ENCODE measurements around the gene CIDEA.
"Not testable (repeated sequence)": the region's sequence is repeated elsewhere in the genome, so short reads cannot be mapped to it uniquely, and the experiment has no call there.

CIDEA gene

GRCh38 chr18:12254136-12254819 is at the start of gene CIDEA:
CIDEA (plus strand) TSS chr18:12254361; CDS start chr18:12254384, 23 bp downstream.
- Histone ChIP-seq H3K79me2 (ENCODE audit: low read length) (no peaks in the 10 kb centered on the region), H2AFZ (ENCODE audit: low read depth, low read length) (no peak within 1 kb of the TSS), H3K4me2 (ENCODE audit: low read length) (no peak within 1 kb of the TSS), H3K36me3 (replicated peaks; ENCODE audit: low read depth, low read length) (no peaks in the 10 kb centered on the region), H3K4me3 (ENCODE audit: low read length) (no peak within 1 kb of the TSS), H3K9ac (ENCODE audit: low read length) (no peak within 1 kb of the TSS), H3K27ac (ENCODE audit: low read length) (no peak within 1 kb of the TSS), H4K20me1 (ENCODE audit: insufficient read depth, low read length) (no peaks in the 10 kb centered on the region), H3K4me1 (ENCODE audit: low read length) (no peaks in the 10 kb centered on the region), H3K27me3 (ENCODE audit: low read depth, low read length) (peaks cover 2% of the 10 kb centered on the region; the same call in 1 of the 2 replicates), H3K9me3 (ENCODE audit: insufficient read depth, low read length) (no peaks in the 10 kb centered on the region)
- no peak for TF ChIP-seq EZH2phosphoT487 (IDR thresholded peaks at IDR 0.05; ENCODE audit: low read depth)
- TF ChIP-seq CTCF (IDR thresholded peaks at IDR 0.05; ENCODE audit: low read depth, low read length): no peak

- not testable (repeated sequence) for H3K27me3 ChIP-seq (ENCODE audit: low read depth, low read length); H3K4me3 ChIP-seq (ENCODE audit: low read length); H3K27ac ChIP-seq (ENCODE audit: low read length); H4K20me1 ChIP-seq (ENCODE audit: insufficient read depth, low read length); H3K9ac ChIP-seq (ENCODE audit: low read length); H3K9me3 ChIP-seq (ENCODE audit: insufficient read depth, low read length); H3K79me2 ChIP-seq (ENCODE audit: low read length); H3K36me3 ChIP-seq (replicated peaks; ENCODE audit: low read depth, low read length); H3K4me1 ChIP-seq (ENCODE audit: low read length); H3K4me2 ChIP-seq (ENCODE audit: low read length); H2AFZ ChIP-seq (ENCODE audit: low read depth, low read length)
These were observed 45.6 kb upstream of the CIDEA start for GRCh38 chr18:12208296-12209153.

- H4K20me1 ChIP-seq (ENCODE audit: insufficient read depth, low read length); H2AFZ ChIP-seq (ENCODE audit: low read depth, low read length); H3K36me3 ChIP-seq (replicated peaks; ENCODE audit: low read depth, low read length); H3K4me2 ChIP-seq (ENCODE audit: low read length); H3K4me1 ChIP-seq (ENCODE audit: low read length); H3K9ac ChIP-seq (ENCODE audit: low read length); H3K27me3 ChIP-seq (ENCODE audit: low read depth, low read length); H3K4me3 ChIP-seq (ENCODE audit: low read length); H3K9me3 ChIP-seq (ENCODE audit: insufficient read depth, low read length); H3K27ac ChIP-seq (ENCODE audit: low read length); H3K79me2 ChIP-seq (ENCODE audit: low read length): not testable (repeated sequence)
These were observed 41.9 kb upstream of the CIDEA start for GRCh38 chr18:12212308-12212707.

GRCh38 chr18:12214296-12215005 is 39.7 kb upstream of the CIDEA start:
- not testable (repeated sequence) for H3K27ac ChIP-seq (ENCODE audit: low read length); H3K4me3 ChIP-seq (ENCODE audit: low read length); H3K4me2 ChIP-seq (ENCODE audit: low read length); H3K9ac ChIP-seq (ENCODE audit: low read length); H3K27me3 ChIP-seq (ENCODE audit: low read depth, low read length); H3K36me3 ChIP-seq (replicated peaks; ENCODE audit: low read depth, low read length); H3K4me1 ChIP-seq (ENCODE audit: low read length); H3K79me2 ChIP-seq (ENCODE audit: low read length); H4K20me1 ChIP-seq (ENCODE audit: insufficient read depth, low read length); H2AFZ ChIP-seq (ENCODE audit: low read depth, low read length); H3K9me3 ChIP-seq (ENCODE audit: insufficient read depth, low read length)

GRCh38 chr18:12216471-12216870 is 37.7 kb upstream of the CIDEA start:
- not testable (repeated sequence) for H3K27ac ChIP-seq (ENCODE audit: low read length); H3K9me3 ChIP-seq (ENCODE audit: insufficient read depth, low read length); H3K9ac ChIP-seq (ENCODE audit: low read length); H3K4me3 ChIP-seq (ENCODE audit: low read length); H4K20me1 ChIP-seq (ENCODE audit: insufficient read depth, low read length); H3K4me1 ChIP-seq (ENCODE audit: low read length); H3K27me3 ChIP-seq (ENCODE audit: low read depth, low read length); H2AFZ ChIP-seq (ENCODE audit: low read depth, low read length); H3K79me2 ChIP-seq (ENCODE audit: low read length); H3K36me3 ChIP-seq (replicated peaks; ENCODE audit: low read depth, low read length); H3K4me2 ChIP-seq (ENCODE audit: low read length)

- not testable (repeated sequence) for H3K4me2 ChIP-seq (ENCODE audit: low read length); H3K9ac ChIP-seq (ENCODE audit: low read length); H3K27me3 ChIP-seq (ENCODE audit: low read depth, low read length); H2AFZ ChIP-seq (ENCODE audit: low read depth, low read length); H3K4me3 ChIP-seq (ENCODE audit: low read length); H3K9me3 ChIP-seq (ENCODE audit: insufficient read depth, low read length); H3K4me1 ChIP-seq (ENCODE audit: low read length); H3K36me3 ChIP-seq (replicated peaks; ENCODE audit: low read depth, low read length); H3K79me2 ChIP-seq (ENCODE audit: low read length); H3K27ac ChIP-seq (ENCODE audit: low read length); H4K20me1 ChIP-seq (ENCODE audit: insufficient read depth, low read length)
These were observed 35.6 kb upstream of the CIDEA start for GRCh38 chr18:12218603-12219002.

- H3K27ac ChIP-seq (ENCODE audit: low read length): not testable (repeated sequence)
These were observed 32.1 kb upstream of the CIDEA start for GRCh38 chr18:12222041-12222440.

GRCh38 chr18:12223326-12223725 is 30.8 kb upstream of the CIDEA start:
- H3K9me3 ChIP-seq (ENCODE audit: insufficient read depth, low read length): not testable (repeated sequence)

More at GRCh38 chr18:12222041-12222440, 32.1 kb upstream of the CIDEA start:
- H4K20me1 ChIP-seq (ENCODE audit: insufficient read depth, low read length); H3K4me2 ChIP-seq (ENCODE audit: low read length); H3K4me1 ChIP-seq (ENCODE audit: low read length); H3K9ac ChIP-seq (ENCODE audit: low read length); H2AFZ ChIP-seq (ENCODE audit: low read depth, low read length); H3K79me2 ChIP-seq (ENCODE audit: low read length); H3K27me3 ChIP-seq (ENCODE audit: low read depth, low read length); H3K4me3 ChIP-seq (ENCODE audit: low read length); H3K36me3 ChIP-seq (replicated peaks; ENCODE audit: low read depth, low read length); H3K9me3 ChIP-seq (ENCODE audit: insufficient read depth, low read length): not testable (repeated sequence)

More at GRCh38 chr18:12223326-12223725, 30.8 kb upstream of the CIDEA start:
- not testable (repeated sequence) for H3K79me2 ChIP-seq (ENCODE audit: low read length); H2AFZ ChIP-seq (ENCODE audit: low read depth, low read length); H4K20me1 ChIP-seq (ENCODE audit: insufficient read depth, low read length); H3K4me1 ChIP-seq (ENCODE audit: low read length); H3K4me2 ChIP-seq (ENCODE audit: low read length); H3K9ac ChIP-seq (ENCODE audit: low read length); H3K27me3 ChIP-seq (ENCODE audit: low read depth, low read length); H3K4me3 ChIP-seq (ENCODE audit: low read length); H3K36me3 ChIP-seq (replicated peaks; ENCODE audit: low read depth, low read length); H3K27ac ChIP-seq (ENCODE audit: low read length)

Data from OCI-LY3 (cell line).